Left lung (tissue), 14 donors: ENCODE measurements around the gene URI1. TPM values are rescaled to one million over a fixed set of nuclear protein-coding genes. Genes with fewer than 3 reads are reported as not detected.

ENCODE experiments used
- ATAC-seq: fragments of 200-7000 bp; cut with Tn5 transposase; one replicate; pipeline ENCODE4 v1.9.1; 2020; ENCODE audit warnings: moderate library complexity
- DNase-seq, 4 donors: peaks; one replicate each; pipeline ENCODE4 v3.0.0-alpha.2; 2013 to 2020
- H3K27ac ChIP-seq, 2 donors: fragments of 200-600 bp; sonication (generic) in 1 of 2; one replicate each; pipeline versions ENCODE4 v1.5.0 to v1.8.0; 2020 to 2021
- H3K27me3 ChIP-seq, 2 donors: fragments of 200-600 bp; sonication (generic) in 1 of 2; one replicate each; pipeline versions ENCODE4 v1.5.0 to v1.8.0; 2020 to 2021
- H3K36me3 ChIP-seq, 2 donors: fragments of 200-600 bp; sonication (generic) in 1 of 2; one replicate each; pipeline versions ENCODE4 v1.5.0 to v1.8.0; 2020 to 2021
- H3K4me1 ChIP-seq, 2 donors: fragments of 200-600 bp; one replicate each; pipeline ENCODE4 v1.8.0; 2021
- H3K4me3 ChIP-seq, 2 donors: fragments of 200-600 bp; sonication (generic) in 1 of 2; one replicate each; pipeline versions ENCODE4 v1.5.0 to v1.8.0; 2020 to 2021; ENCODE audit warnings: mild to moderate bottlenecking in 1 of 2
- H3K9me3 ChIP-seq, 2 donors: fragments of 200-600 bp; sonication (generic) in 1 of 2; one replicate each; pipeline versions ENCODE4 v1.5.0 to v1.8.0; 2020 to 2021
- intact Hi-C, 2 donors: fragments of 100-400 bp; cut with DNase I; formaldehyde crosslinking; loops; one replicate each; pipeline versions ENCODE4 v1.11.2 to v1.14.2; 2022
- long read RNA-seq, 12 donors: library from polyadenylated mRNA in 2 of 12; unstranded in 2 of 12; transcript quantifications; one replicate each; pipeline ENCODE4 v2.0.0 and lab custom pipeline, GENCODE V29; 2019 to 2026
- polyA plus RNA-seq, 6 donors: library from polyadenylated mRNA; unstranded; fragments of 120-200 nt; gene quantifications; one replicate each; pipeline ENCODE4 v1.2.1, GENCODE V29; 2013; ENCODE audit not compliant: insufficient read length in 6 of 6
- total RNA-seq, 2 donors: library from RNA; stranded (reverse); fragmentation: NEBNext Ultra II Directional; extraction: Animal tissue kit (Norgen Biotek cat#: 25700); gene quantifications; one replicate each; pipeline ENCODE4 v1.2.1, GENCODE V29; 2021
- TF ChIP-seq, protein P1 (sequence below), 2 donors: fragments of 200-600 bp; sonication (generic) in 1 of 2; IDR thresholded peaks; one replicate each; pipeline versions ENCODE4 v1.5.0 to v1.8.0; 2021; ENCODE audit warnings: antibody characterized with exemption in 2 of 2
- donor health status: DM: no; HTN: yes; CAD: no.
- donor health status: DM: no; HTN: no; CAD: no.

The URI1 gene, protein sequence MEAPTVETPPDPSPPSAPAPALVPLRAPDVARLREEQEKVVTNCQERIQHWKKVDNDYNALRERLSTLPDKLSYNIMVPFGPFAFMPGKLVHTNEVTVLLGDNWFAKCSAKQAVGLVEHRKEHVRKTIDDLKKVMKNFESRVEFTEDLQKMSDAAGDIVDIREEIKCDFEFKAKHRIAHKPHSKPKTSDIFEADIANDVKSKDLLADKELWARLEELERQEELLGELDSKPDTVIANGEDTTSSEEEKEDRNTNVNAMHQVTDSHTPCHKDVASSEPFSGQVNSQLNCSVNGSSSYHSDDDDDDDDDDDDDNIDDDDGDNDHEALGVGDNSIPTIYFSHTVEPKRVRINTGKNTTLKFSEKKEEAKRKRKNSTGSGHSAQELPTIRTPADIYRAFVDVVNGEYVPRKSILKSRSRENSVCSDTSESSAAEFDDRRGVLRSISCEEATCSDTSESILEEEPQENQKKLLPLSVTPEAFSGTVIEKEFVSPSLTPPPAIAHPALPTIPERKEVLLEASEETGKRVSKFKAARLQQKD
- total RNA-seq, result 10 to 100 TPM; 36.3 to 47.6 TPM
- 100 to 1,000 TPM in 3 of 6 donors, 10 to 100 TPM in 3; 84.7 to 104 (median 99.5) TPM for polyA plus RNA-seq
- long read RNA-seq, donor 1, transcript URI1-202 (11 exons, 3,444 nt), result major isoform, 10 of 86 reads
- long read RNA-seq, donor 1, transcript URI1-211 (3 exons, 1,032 nt), result minor isoform, 7 of 86 reads
- long read RNA-seq, donor 1, partial matches to known transcripts, result 65 of 86 reads
- long read RNA-seq, donor 1, other reads (novel, unspliced or antisense), result 0 of 86 reads
- long read RNA-seq, donor 2, transcript URI1-211 (3 exons, 1,032 nt), result major isoform, 5 of 59 reads
- long read RNA-seq, donor 2, partial matches to known transcripts, result 48 of 59 reads
- long read RNA-seq, donor 2, other reads (novel, unspliced or antisense), result 0 of 59 reads
- long read RNA-seq, donor 3, transcript URI1-211 (3 exons, 1,032 nt), result minor isoform, 5 of 35 reads
- long read RNA-seq, donor 3, transcript URI1-202 (11 exons, 3,444 nt), result minor isoform, 7 of 35 reads
- long read RNA-seq, donor 3, transcript URI1-206 (10 exons, 2,495 nt), result major isoform, 8 of 35 reads
- long read RNA-seq, donor 3, partial matches to known transcripts, result 15 of 35 reads
- long read RNA-seq, donor 3, other reads (novel, unspliced or antisense), result 0 of 35 reads
- long read RNA-seq, donor 4, partial matches to known transcripts, result 2 of 2 reads
- long read RNA-seq, donor 4, other reads (novel, unspliced or antisense), result 0 of 2 reads
- long read RNA-seq, donor 5, partial matches to known transcripts, result 6 of 16 reads
- long read RNA-seq, donor 5, other reads (novel, unspliced or antisense), result 0 of 16 reads
- long read RNA-seq, donor 6, transcript URI1-211 (3 exons, 1,032 nt), result major isoform, 7 of 18 reads
- long read RNA-seq, donor 6, transcript URI1-202 (11 exons, 3,444 nt), result minor isoform, 5 of 18 reads
- long read RNA-seq, donor 6, partial matches to known transcripts, result 5 of 18 reads
- long read RNA-seq, donor 6, other reads (novel, unspliced or antisense), result 0 of 18 reads
- long read RNA-seq, donor 7, transcript URI1-202 (11 exons, 3,444 nt), result major isoform, 6 of 52 reads
- long read RNA-seq, donor 7, transcript URI1-211 (3 exons, 1,032 nt), result major isoform, 6 of 52 reads
- long read RNA-seq, donor 7, partial matches to known transcripts, result 37 of 52 reads
- long read RNA-seq, donor 7, other reads (novel, unspliced or antisense), result 0 of 52 reads
- long read RNA-seq, donor 8, transcript URI1-202 (11 exons, 3,444 nt), result minor isoform, 13 of 71 reads
- long read RNA-seq, donor 8, transcript URI1-211 (3 exons, 1,032 nt), result major isoform, 15 of 71 reads
- long read RNA-seq, donor 8, partial matches to known transcripts, result 43 of 71 reads
- long read RNA-seq, donor 8, other reads (novel, unspliced or antisense), result 0 of 71 reads
- long read RNA-seq, donor 9, result 0 reads
- long read RNA-seq, donor 10, result 0 reads
- long read RNA-seq, donor 11, result 0 reads
- long read RNA-seq, donor 12, transcript URI1-202 (11 exons, 3,444 nt), result major isoform, 5 of 32 reads
- long read RNA-seq, donor 12, partial matches to known transcripts, result 22 of 32 reads
- long read RNA-seq, donor 12, other reads (novel, unspliced or antisense), result 0 of 32 reads

DNA sequence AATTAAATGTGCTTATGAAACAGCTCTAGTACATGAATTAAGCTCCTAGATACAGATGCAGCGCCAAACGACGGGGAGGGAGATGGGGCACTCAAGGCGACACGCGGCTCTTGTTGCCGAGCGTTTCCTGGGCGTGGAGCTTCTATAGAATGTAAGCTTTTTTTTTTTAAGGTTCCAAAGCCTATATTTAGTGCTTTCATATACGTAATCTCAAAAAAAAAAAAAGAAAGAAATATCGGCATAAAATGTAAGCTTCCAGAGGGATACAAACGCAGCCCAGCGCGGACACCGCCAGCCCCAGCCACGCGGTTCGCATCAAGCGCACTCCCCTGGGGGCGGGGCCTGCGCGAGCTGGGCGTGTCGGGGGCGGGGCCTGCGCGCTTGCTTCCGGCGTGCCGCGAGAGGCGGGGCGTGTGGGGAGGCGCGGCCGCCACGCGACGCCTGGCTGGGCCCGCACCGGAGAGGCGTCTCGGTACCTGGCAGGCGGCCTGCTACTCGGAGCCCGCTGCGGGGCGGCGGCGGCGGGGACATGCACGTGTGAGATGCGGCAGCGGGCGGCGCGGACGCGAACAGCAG lies at the start of gene URI1:
URI1 (plus strand) TSS at position 412 of the 576 bp plus-strand sequence. CDS start 309 bp downstream, outside the sequence.
- Histone ChIP-seq H3K27me3 (no peaks in the 10 kb centered on the region), H3K4me1 (peaks cover 8 to 43% of the 10 kb centered on the region in 2 donors), H3K9me3 (peaks cover 0 to 5% of the 10 kb centered on the region in 2 donors), H3K4me3 (peak within 1 kb of the TSS; percentile 84 to 87), H3K27ac (peak within 1 kb of the TSS; percentile 37 to 79), H3K36me3 (no peaks in the 10 kb centered on the region)
- intact Hi-C loops, result no loop called here
- peak; percentile 82 to 98 (median 90) for DNase-seq
- ATAC-seq, result peak; percentile 100
- TF ChIP-seq, protein P1, sequence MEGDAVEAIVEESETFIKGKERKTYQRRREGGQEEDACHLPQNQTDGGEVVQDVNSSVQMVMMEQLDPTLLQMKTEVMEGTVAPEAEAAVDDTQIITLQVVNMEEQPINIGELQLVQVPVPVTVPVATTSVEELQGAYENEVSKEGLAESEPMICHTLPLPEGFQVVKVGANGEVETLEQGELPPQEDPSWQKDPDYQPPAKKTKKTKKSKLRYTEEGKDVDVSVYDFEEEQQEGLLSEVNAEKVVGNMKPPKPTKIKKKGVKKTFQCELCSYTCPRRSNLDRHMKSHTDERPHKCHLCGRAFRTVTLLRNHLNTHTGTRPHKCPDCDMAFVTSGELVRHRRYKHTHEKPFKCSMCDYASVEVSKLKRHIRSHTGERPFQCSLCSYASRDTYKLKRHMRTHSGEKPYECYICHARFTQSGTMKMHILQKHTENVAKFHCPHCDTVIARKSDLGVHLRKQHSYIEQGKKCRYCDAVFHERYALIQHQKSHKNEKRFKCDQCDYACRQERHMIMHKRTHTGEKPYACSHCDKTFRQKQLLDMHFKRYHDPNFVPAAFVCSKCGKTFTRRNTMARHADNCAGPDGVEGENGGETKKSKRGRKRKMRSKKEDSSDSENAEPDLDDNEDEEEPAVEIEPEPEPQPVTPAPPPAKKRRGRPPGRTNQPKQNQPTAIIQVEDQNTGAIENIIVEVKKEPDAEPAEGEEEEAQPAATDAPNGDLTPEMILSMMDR (IDR thresholded peaks at IDR 0.05), result no peak

DNA sequence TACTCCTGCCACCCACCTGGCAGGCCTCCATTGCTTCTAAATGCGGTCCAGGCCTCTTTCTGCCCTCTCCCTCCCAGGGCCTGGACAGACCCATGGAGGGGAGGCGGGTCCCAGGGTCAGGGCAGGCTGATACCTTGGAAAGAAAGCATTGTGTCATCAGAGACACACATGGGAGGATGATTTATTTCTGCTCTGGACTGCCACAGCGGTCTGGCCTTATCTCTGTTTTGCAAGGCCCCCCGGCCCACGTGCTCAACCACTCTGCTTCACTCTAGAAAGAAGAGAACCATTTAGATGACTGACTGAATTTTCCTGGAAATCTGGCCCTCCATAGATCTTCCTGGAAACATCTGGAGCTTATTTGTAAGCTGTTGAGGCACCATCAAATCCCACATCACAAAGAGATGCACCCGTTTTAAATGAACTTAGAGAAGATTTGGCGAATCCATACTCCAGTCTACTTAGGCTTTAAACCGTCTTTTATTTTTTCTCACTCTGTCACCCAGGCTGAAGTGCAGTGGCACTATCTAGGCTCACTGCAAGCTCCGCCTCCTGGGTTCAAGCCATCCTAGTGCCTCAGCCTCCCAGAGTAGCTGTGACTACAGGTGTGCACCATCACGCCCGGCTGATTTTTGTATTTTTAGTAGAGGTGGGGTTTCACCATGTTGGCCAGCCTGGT lies 48.3 kb upstream of the URI1 start:
- Histone ChIP-seq H3K27me3 (no peaks in the 10 kb centered on the region), H3K4me1 (no peaks in the 10 kb centered on the region), H3K36me3 (no peaks in the 10 kb centered on the region), H3K27ac (no peak overlapping the region), H3K9me3 (no peaks in the 10 kb centered on the region), H3K4me3 (no peak overlapping the region)
- DNase-seq (no peak), ATAC-seq (no peak)
- intact Hi-C loops, result no loop called here
- TF ChIP-seq, protein P1 (IDR thresholded peaks at IDR 0.05), result no peak

DNA sequence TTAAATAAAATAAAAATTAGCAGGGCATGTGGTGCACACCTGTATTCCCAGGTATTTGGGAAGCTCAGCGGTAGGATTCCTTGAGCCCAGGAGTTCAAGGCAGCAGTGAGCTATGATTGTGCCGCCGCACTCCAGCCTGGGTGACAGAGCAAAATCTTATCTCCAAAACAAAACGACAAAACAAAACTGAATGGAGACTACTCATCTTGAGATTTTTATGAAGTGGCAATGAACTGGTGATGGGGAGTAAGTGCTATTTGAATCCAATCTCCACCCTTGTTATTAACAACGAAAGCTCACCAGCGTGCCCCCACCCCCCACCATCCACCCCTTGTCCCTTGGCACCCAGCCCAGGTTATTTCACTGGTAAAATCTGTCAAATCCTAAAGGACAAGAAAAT lies 45.2 kb upstream of the URI1 start:
- no peak for ATAC-seq
- H3K27me3 ChIP-seq, result no peaks in the 10 kb centered on the region
- H3K9me3 ChIP-seq, result no peaks in the 10 kb centered on the region
- H3K36me3 ChIP-seq, result no peaks in the 10 kb centered on the region
- peak in 1 of 4 donors; percentile 3 for DNase-seq
- no peak overlapping the region for H3K27ac ChIP-seq
- H3K4me1 ChIP-seq, result no peaks in the 10 kb centered on the region
- TF ChIP-seq, protein P1 (IDR thresholded peaks at IDR 0.05), result no peak
- H3K4me3 ChIP-seq, result no peak overlapping the region
- intact Hi-C loops, result no loop called here
